ENCODE measurements around the gene TPCN1.

Gene TPCN1

GRCh38 chr12:113221181-113221996, at the start of gene TPCN1:
Gene TPCN1 (plus strand): TSS chr12:113221464. CDS start chr12:113226853, 5,389 bp downstream.
- DNase-seq (ENCODE audit: extremely low read depth in 1 of 2, low read depth in 1 of 2) = peak; percentile 96 to 99

- no peak for DNase-seq (ENCODE audit: extremely low read depth in 1 of 2, low read depth in 1 of 2)
Observed at GRCh38 chr12:113171543-113171942, 49.7 kb upstream of the TPCN1 start.

GRCh38 chr12:113172185-113172584, 49.1 kb upstream of the TPCN1 start:
- DNase-seq (ENCODE audit: extremely low read depth in 1 of 2, low read depth in 1 of 2) = no peak

- no peak for DNase-seq (ENCODE audit: extremely low read depth in 1 of 2, low read depth in 1 of 2)
Observed at GRCh38 chr12:113173081-113173698, 48.1 kb upstream of the TPCN1 start.

- peak; percentile 45 to 71 for DNase-seq (ENCODE audit: extremely low read depth in 1 of 2, low read depth in 1 of 2)
Observed at GRCh38 chr12:113174461-113175384, 46.5 kb upstream of the TPCN1 start.

GRCh38 chr12:113179023-113179422, 42.2 kb upstream of the TPCN1 start:
- DNase-seq (ENCODE audit: extremely low read depth in 1 of 2, low read depth in 1 of 2) = no peak

GRCh38 chr12:113180333-113180732, 40.9 kb upstream of the TPCN1 start:
- DNase-seq (ENCODE audit: extremely low read depth in 1 of 2, low read depth in 1 of 2) = no peak

GRCh38 chr12:113181975-113182374, 39.3 kb upstream of the TPCN1 start:
- DNase-seq (ENCODE audit: extremely low read depth in 1 of 2, low read depth in 1 of 2) = no peak

GRCh38 chr12:113183030-113183589, 38.2 kb upstream of the TPCN1 start:
- DNase-seq (ENCODE audit: extremely low read depth in 1 of 2, low read depth in 1 of 2) = no peak

- DNase-seq (ENCODE audit: extremely low read depth in 1 of 2, low read depth in 1 of 2) = peak in 1 of 2 donors; percentile 59
Observed at GRCh38 chr12:113184098-113184899, 37.0 kb upstream of the TPCN1 start.

GRCh38 chr12:113184900-113185179, 36.4 kb upstream of the TPCN1 start:
- peak; percentile 74 to 80 for DNase-seq (ENCODE audit: extremely low read depth in 1 of 2, low read depth in 1 of 2)

- peak; percentile 63 to 71 for DNase-seq (ENCODE audit: extremely low read depth in 1 of 2, low read depth in 1 of 2)
Observed at GRCh38 chr12:113185180-113186032, 35.9 kb upstream of the TPCN1 start, which contains the start of the genes DDX54 and RITA1. Gene DDX54 (minus strand): TSS chr12:113185478. CDS start chr12:113185451, 27 bp downstream. Gene RITA1 (plus strand): TSS chr12:113185721. CDS start chr12:113186747, 1,026 bp downstream.

GRCh38 chr12:113186033-113186365, 35.3 kb upstream of the TPCN1 start:
- no peak for DNase-seq (ENCODE audit: extremely low read depth in 1 of 2, low read depth in 1 of 2)

- DNase-seq (ENCODE audit: extremely low read depth in 1 of 2, low read depth in 1 of 2) = no peak
Observed at GRCh38 chr12:113186666-113187325, 34.5 kb upstream of the TPCN1 start.

- DNase-seq (ENCODE audit: extremely low read depth in 1 of 2, low read depth in 1 of 2) = no peak
Observed at GRCh38 chr12:113189361-113189760, 31.9 kb upstream of the TPCN1 start.

- no peak for DNase-seq (ENCODE audit: extremely low read depth in 1 of 2, low read depth in 1 of 2)
Observed at GRCh38 chr12:113190761-113191160, 30.5 kb upstream of the TPCN1 start.

- DNase-seq (ENCODE audit: extremely low read depth in 1 of 2, low read depth in 1 of 2) = no peak
Observed at GRCh38 chr12:113191227-113191626, 30.0 kb upstream of the TPCN1 start.

GRCh38 chr12:113194971-113195391, 26.3 kb upstream of the TPCN1 start:
- DNase-seq (ENCODE audit: extremely low read depth in 1 of 2, low read depth in 1 of 2) = no peak

- no peak for DNase-seq (ENCODE audit: extremely low read depth in 1 of 2, low read depth in 1 of 2)
Observed at GRCh38 chr12:113195598-113195997, 25.7 kb upstream of the TPCN1 start.
